HepG2 (cell line): ENCODE measurements around the gene RNU1-1. TPM values are rescaled to one million over a fixed set of nuclear protein-coding genes. Genes with fewer than 3 reads are reported as not detected.

Source experiments
- BRF2 ChIP-seq: sonication (generic); formaldehyde crosslinking; IDR thresholded peaks from 2 replicates; pipeline ENCODE4 v1.8.1; 2022; ENCODE audit warnings: mild to moderate bottlenecking, missing genetic modification reagents
- FOXP4 ChIP-seq: sonication (generic); formaldehyde crosslinking; IDR thresholded peaks from 2 replicates; pipeline ENCODE4 v1.4.0; 2020; ENCODE audit warnings: missing genetic modification reagents
- GATAD1 ChIP-seq: IDR thresholded peaks from 2 replicates; pipeline ENCODE4 v1.6.1; 2016; ENCODE audit warnings: missing genetic modification reagents, missing compliant biosample characterization
- IKZF5 ChIP-seq: IDR thresholded peaks from 2 replicates; pipeline ENCODE4 v1.6.1; 2018; ENCODE audit warnings: missing genetic modification reagents, mild to moderate bottlenecking, missing compliant biosample characterization
- MED1 ChIP-seq: sonication (generic); formaldehyde crosslinking; IDR thresholded peaks from 2 replicates; pipeline ENCODE4 v1.4.0; 2020; ENCODE audit warnings: missing genetic modification reagents
- MYPOP ChIP-seq: sonication (generic); formaldehyde crosslinking; IDR thresholded peaks from 2 replicates; pipeline ENCODE4 v1.8.1; 2023; ENCODE audit warnings: mild to moderate bottlenecking, moderate library complexity, missing genetic modification reagents
- ONECUT2 ChIP-seq: sonication (generic); formaldehyde crosslinking; IDR thresholded peaks from 2 replicates; pipeline ENCODE4 v1.4.0; 2020; ENCODE audit warnings: missing genetic modification reagents
- PRDM10 ChIP-seq: sonication (generic); formaldehyde crosslinking; IDR thresholded peaks from 2 replicates; pipeline ENCODE4 v1.4.0; 2020; ENCODE audit warnings: low read depth, missing genetic modification reagents
- RBFOX2 ChIP-seq: fragments of 200-400 bp; formaldehyde crosslinking; IDR thresholded peaks from 2 replicates; pipeline ENCODE4 v1.6.1; 2017; ENCODE audit warnings: low read depth, mild to moderate bottlenecking, low read length
- TP53 ChIP-seq: sonication (generic); formaldehyde crosslinking; conservative IDR thresholded peaks from 2 replicates; pipeline ENCODE4 v1.4.0; 2020; ENCODE audit warnings: missing genetic modification reagents
- ZNF143 ChIP-seq: sonication (generic); formaldehyde crosslinking; IDR thresholded peaks from 2 replicates; pipeline ENCODE4 v1.4.0; 2020; ENCODE audit warnings: missing genetic modification reagents
- ZNF501 ChIP-seq: sonication (generic); formaldehyde crosslinking; IDR thresholded peaks from 2 replicates; pipeline ENCODE4 v1.5.1; 2020; ENCODE audit warnings: mild to moderate bottlenecking, moderate library complexity, missing genetic modification reagents
- ZNF687 ChIP-seq: sonication (generic); formaldehyde crosslinking; IDR thresholded peaks from 2 replicates; pipeline ENCODE4 v1.5.1; 2020; ENCODE audit warnings: mild to moderate bottlenecking, missing genetic modification reagents, moderate library complexity
- polyA plus RNA-seq, 8 experiments: library from polyadenylated mRNA; depleted of rRNA in 3 of 8; stranded (reverse) in 7 of 8; unstranded in 1 of 8; fragments of >200 nt; fragmentation: Illumina TruSeq in 4 of 8; extraction: Trizol in 4 of 8; gene quantifications; 2 replicates each; pipeline versions ENCODE4 v1.2.1 to v1.2.3, GENCODE V29; 2011 to 2016; ENCODE audit warnings: low read depth in 4 of 8, missing spikeins in 1 of 8, mixed read lengths in 1 of 8; ENCODE audit not compliant: insufficient read depth in 1 of 8
- total RNA-seq, 5 experiments: library from RNA; depleted of rRNA; stranded (reverse); fragments of >200 nt; fragmentation: Illumina TruSeq; extraction: Trizol; gene quantifications; 2 replicates each; pipeline ENCODE4 v1.2.3, GENCODE V29; 2016; ENCODE audit warnings: low read depth in 1 of 5

The RNU1-1 gene
- total and polyA plus RNA-seq, 2 of the 13 experiments (the other 11 are each of a cell fraction or from before 2014, with no cell fraction given), result under 0.01 to 11,018 TPM

GRCh38 chr1:16514107-16515055 is at the start of gene RNU1-1 (continued):
- peak; percentile 62 for TF ChIP-seq MYPOP
- TF ChIP-seq MED1 (CRISPR knock-in tag), result peak; percentile 93
- peak; percentile 55 for TF ChIP-seq ZNF687
- peak; percentile 9; the same call in 1 of the 2 replicates for TF ChIP-seq ONECUT2
- TF ChIP-seq IKZF5 (CRISPR knock-in tag), result 0 out of 2 replicates have a peak, but pooled peaks have one; percentile 36
- TF ChIP-seq ZNF143, result peak; percentile 86
- peak; percentile 68 for TF ChIP-seq GATAD1 (CRISPR knock-in tag)
- TF ChIP-seq ZNF501 (CRISPR knock-in tag), result 0 out of 2 replicates have a peak, but pooled peaks have one; percentile 47
- TF ChIP-seq FOXP4 (CRISPR knock-in tag), result peak; percentile 44; the same call in 1 of the 2 replicates
- peak; percentile 65; the same call in 1 of the 2 replicates for TF ChIP-seq RBFOX2
- peak; percentile 41; the same call in 1 of the 2 replicates for TF ChIP-seq PRDM10
- 0 out of 2 replicates have a peak, but pooled peaks have one; percentile 44 for TF ChIP-seq TP53 (CRISPR knock-in tag)
- TF ChIP-seq BRF2, result 0 out of 2 replicates have a peak, but pooled peaks have one; percentile 8
